A673 (cell line): ENCODE data around the gene PARP9. TPM values are rescaled to one million over a fixed set of nuclear protein-coding genes. Genes with fewer than 3 reads are reported as not detected.

Experiments
- BruUV-seq: library from RNA; stranded (reverse); fragments of 400-500 nt; replicated peaks from 2 replicates; lab custom pipeline; 2021; lab: Mats Ljungman, UMichigan
- CTCF ChIA-PET: fragments of 300-600 bp; sonication (Branson Sonifier 250); formaldehyde crosslinking; loops from one replicate; lab custom pipeline; 2022; ENCODE audit warnings: antibody characterized with exemption; lab: Charles Lee
- POLR2A ChIA-PET: fragments of 300-600 bp; sonication (Branson Sonifier 250); formaldehyde crosslinking; loops from one replicate; lab custom pipeline; 2022; ENCODE audit warnings: antibody characterized with exemption; ENCODE audit not compliant: low non-redundant PET; lab: Charles Lee
- DNase-seq: peaks from one replicate; pipeline ENCODE4 v3.0.0-alpha.2; 2015; ENCODE audit warnings: low spot score
- H3K27ac ChIP-seq: fragments of 200-600 bp; sonication (generic); 2 replicates; pipeline ENCODE4 v1.5.1; 2016; ENCODE audit warnings: mixed run types, low read depth, mild to moderate bottlenecking, mixed read lengths, antibody characterized with exemption, low read length; ENCODE audit not compliant: poor library complexity, severe bottlenecking
- H3K27me3 ChIP-seq: fragments of 200-600 bp; sonication (generic); replicated peaks from 2 replicates; pipeline ENCODE4 v1.6.1; 2017; ENCODE audit warnings: mixed run types, low read depth, mild to moderate bottlenecking, mixed read lengths, antibody characterized with exemption, low read length; ENCODE audit not compliant: insufficient read depth, poor library complexity
- H3K36me3 ChIP-seq: fragments of 200-600 bp; sonication (generic); 2 replicates; pipeline ENCODE4 v1.6.1; 2016; ENCODE audit warnings: mixed run types, mild to moderate bottlenecking, mixed read lengths, antibody characterized with exemption, low read length; ENCODE audit not compliant: insufficient read depth, poor library complexity, severe bottlenecking
- H3K4me1 ChIP-seq: fragments of 200-600 bp; sonication (generic); 2 replicates; pipeline ENCODE4 v1.6.1; 2017; ENCODE audit warnings: mixed run types, mild to moderate bottlenecking, mixed read lengths, antibody characterized with exemption, low read length; ENCODE audit not compliant: insufficient read depth, poor library complexity, severe bottlenecking
- H3K4me3 ChIP-seq: fragments of 200-600 bp; sonication (generic); 2 replicates; pipeline ENCODE4 v1.5.1; 2016; ENCODE audit warnings: low read depth, mixed run types, mild to moderate bottlenecking, mixed read lengths, low read length; ENCODE audit not compliant: poor library complexity, severe bottlenecking
- H3K9me3 ChIP-seq: fragments of 200-600 bp; sonication (generic); 2 replicates; pipeline ENCODE4 v1.6.1; 2016; ENCODE audit warnings: mixed run types, low read depth, mild to moderate bottlenecking, mixed read lengths, antibody characterized with exemption, low read length; ENCODE audit not compliant: poor library complexity, severe bottlenecking
- EZH2 ChIP-seq: fragments of 200-600 bp; sonication (generic); IDR thresholded peaks from 2 replicates; pipeline ENCODE4 v1.6.1; 2017; ENCODE audit warnings: borderline replicate concordance, low read depth, mild to moderate bottlenecking, mixed read lengths, antibody characterized with exemption, low read length; ENCODE audit not compliant: poor library complexity, severe bottlenecking
- intact Hi-C: fragments of 100-400 bp; cut with micrococcal nuclease; formaldehyde crosslinking; loops from one replicate; pipeline ENCODE4 v1.10.0; 2022; ENCODE audit not compliant: unreplicated experiment
- total RNA-seq: library from RNA; stranded (reverse); gene quantifications from 2 replicates; pipeline ENCODE4 v1.2.3, GENCODE V29; 2021
- TF ChIP-seq, protein P1 (sequence below): fragments of 300-800, 200-600 bp; sonication (generic); conservative IDR thresholded peaks from 2 replicates; pipeline ENCODE4 v1.5.1; 2017; ENCODE audit warnings: low read depth, mild to moderate bottlenecking, antibody characterized with exemption, low read length, moderate library complexity, mixed read lengths

Gene PARP9
- total RNA-seq, 1 experiment from 2014 or later, result 10.6 TPM

DNA sequence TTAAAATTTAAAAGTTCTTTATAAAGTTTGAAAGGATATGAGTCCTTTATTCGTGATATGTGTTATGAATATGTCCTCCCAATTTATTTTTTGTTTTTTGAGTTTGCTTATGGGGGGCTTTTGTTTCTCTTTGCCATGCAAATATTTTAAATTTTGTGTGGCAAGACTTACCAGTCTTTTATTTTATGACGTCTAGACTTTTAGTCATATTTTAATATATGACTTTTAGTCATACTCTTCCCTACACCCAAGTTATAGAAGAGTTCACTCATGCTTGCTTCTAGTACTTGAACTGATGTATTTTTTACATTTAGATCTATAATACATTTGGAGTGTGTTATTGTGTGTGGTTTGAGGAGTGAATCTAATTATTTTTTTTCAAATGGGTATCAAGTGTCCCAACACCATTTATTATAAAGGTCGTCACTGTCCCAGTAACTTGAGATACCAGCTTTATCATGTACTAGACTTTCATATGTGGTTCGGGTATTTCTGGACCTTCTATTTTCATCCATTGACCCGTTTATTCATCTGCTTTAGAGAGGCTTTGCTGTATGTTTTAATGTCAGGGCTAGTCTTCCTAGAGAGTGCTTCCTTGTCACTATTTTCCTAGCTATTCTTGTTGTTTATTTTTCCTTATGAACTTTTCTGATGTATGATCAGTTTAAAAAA, 14.1 kb upstream of the PARP9 start:
- H3K4me1 ChIP-seq, result no peaks in the 10 kb centered on the region
- H3K36me3 ChIP-seq, result no peaks in the 10 kb centered on the region
- intact Hi-C loops, result no loop called here
- no peak overlapping the region for H3K27ac ChIP-seq
- no peaks in the 10 kb centered on the region for H3K27me3 ChIP-seq
- peak overlapping the region; percentile 21 for H3K4me3 ChIP-seq
- no TSS peak for BruUV-seq
- DNase-seq, result no peak
- ChIA-PET CTCF (no interaction called here), POLR2A (no interaction called here)
- no peak for TF ChIP-seq EZH2
- TF ChIP-seq, protein P1, sequence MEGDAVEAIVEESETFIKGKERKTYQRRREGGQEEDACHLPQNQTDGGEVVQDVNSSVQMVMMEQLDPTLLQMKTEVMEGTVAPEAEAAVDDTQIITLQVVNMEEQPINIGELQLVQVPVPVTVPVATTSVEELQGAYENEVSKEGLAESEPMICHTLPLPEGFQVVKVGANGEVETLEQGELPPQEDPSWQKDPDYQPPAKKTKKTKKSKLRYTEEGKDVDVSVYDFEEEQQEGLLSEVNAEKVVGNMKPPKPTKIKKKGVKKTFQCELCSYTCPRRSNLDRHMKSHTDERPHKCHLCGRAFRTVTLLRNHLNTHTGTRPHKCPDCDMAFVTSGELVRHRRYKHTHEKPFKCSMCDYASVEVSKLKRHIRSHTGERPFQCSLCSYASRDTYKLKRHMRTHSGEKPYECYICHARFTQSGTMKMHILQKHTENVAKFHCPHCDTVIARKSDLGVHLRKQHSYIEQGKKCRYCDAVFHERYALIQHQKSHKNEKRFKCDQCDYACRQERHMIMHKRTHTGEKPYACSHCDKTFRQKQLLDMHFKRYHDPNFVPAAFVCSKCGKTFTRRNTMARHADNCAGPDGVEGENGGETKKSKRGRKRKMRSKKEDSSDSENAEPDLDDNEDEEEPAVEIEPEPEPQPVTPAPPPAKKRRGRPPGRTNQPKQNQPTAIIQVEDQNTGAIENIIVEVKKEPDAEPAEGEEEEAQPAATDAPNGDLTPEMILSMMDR, result no peak
- peaks cover 17% of the 10 kb centered on the region for H3K9me3 ChIP-seq

DNA sequence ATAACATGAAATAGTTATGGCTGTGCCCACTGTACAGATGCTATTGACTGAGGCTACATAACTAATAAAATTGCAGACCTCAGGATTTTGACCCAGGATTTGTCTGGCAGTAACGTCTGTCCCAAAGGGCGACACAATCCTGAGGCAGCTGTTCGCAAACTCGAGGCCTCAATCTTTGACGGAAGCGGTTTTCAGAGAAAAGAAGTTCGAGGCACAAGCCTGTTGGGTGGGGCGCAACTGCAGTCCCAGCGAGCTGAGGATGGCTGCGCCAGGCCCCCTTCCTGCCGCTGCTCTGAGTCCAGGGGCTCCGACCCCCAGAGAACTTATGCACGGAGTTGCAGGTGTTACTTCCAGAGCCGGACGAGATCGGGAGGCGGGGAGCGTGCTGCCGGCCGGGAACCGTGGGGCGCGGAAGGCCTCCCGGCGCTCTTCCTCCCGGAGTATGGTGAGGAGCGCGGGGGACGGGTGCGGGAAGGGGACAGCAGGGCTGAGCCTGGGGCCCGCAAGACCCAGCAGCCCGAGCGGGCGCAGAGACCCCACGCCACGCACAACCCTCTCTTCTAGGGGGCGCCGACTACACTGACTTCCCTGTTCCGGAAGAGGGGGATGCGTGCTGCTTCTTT, 13.4 kb upstream of the PARP9 start, which contains the start of gene PARP15:
TSS of gene PARP15 (plus strand) at position 242 of the 623 bp plus-strand sequence. CDS start at position 260, 18 bp downstream.
- TF ChIP-seq EZH2, result no peak
- TF ChIP-seq, protein P1, result no peak
- ChIA-PET CTCF (no interaction called here), POLR2A (no interaction called here)
- Histone ChIP-seq H3K4me3 (peak within 1 kb of the TSS; percentile 21), H3K27me3 (no peaks in the 10 kb centered on the region), H3K36me3 (no peaks in the 10 kb centered on the region), H3K27ac (no peak within 1 kb of the TSS), H3K9me3 (peaks cover 12% of the 10 kb centered on the region), H3K4me1 (no peaks in the 10 kb centered on the region)
- intact Hi-C loops, result no loop called here
- no TSS peak for BruUV-seq
- DNase-seq, result no peak

DNA sequence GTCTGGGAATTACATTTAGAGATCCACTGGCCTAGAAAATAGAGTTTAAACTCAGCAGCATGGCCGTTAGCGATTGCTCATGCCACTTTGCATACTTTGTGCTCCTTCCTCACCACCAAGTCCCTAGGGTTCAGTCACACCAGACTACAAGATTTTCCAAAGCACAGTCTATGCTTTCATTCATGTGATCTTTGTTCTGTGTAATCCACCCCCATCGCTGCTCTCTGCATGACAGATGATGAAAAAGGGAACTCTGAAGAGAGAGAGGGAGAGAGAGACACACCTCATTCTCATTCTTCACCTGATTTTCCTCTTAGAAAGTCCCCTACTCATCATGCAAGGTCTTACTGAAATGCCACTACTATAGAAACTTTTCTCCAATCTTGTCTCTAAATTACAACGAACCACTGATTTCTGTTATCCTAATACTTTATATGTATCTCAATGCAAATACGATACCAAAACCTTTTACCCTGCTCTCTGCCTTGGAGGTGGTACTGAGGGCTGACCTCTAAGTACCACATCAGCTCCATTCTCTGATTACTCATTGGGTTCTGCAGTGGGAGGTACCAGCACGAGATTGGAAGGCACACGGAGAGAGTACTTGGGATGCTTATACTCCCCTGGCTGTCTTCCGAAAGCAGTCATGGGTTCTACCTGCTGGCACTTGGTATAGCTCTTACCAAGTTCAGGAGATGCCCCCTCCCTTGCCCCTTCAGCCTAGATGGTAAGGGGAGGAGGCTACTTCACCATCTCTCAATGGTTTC, 12.3 kb upstream of the PARP9 start:
- POLR2A ChIA-PET, result no interaction called here
- CTCF ChIA-PET, result no interaction called here

More for the DNA sequence above, 12.3 kb upstream of the PARP9 start:
- no peaks in the 10 kb centered on the region for H3K27me3 ChIP-seq
- no peak overlapping the region for H3K27ac ChIP-seq
- peaks cover under 1% of the 10 kb centered on the region for H3K9me3 ChIP-seq
- H3K36me3 ChIP-seq, result no peaks in the 10 kb centered on the region
- TF ChIP-seq EZH2, result no peak
- TF ChIP-seq, protein P1, result no peak
- H3K4me3 ChIP-seq, result no peak overlapping the region
- DNase-seq, result no peak
- intact Hi-C loops, result no loop called here
- BruUV-seq, result no TSS peak
- H3K4me1 ChIP-seq, result no peaks in the 10 kb centered on the region
